ENCODE results near the gene DPY19L3.
A peak's percentile ranks its signal among the peaks of the same experiment; 100 is the strongest.
"Not testable (repeated sequence)": the region's sequence is repeated elsewhere in the genome, so short reads cannot be mapped to it uniquely, and the experiment has no call there.

Gene DPY19L3

GRCh38 chr19:32405431-32406160 is at the start of gene DPY19L3:
DPY19L3 (plus strand) TSS chr19:32405770; CDS start chr19:32408254, 2,484 bp downstream.
- DNase-seq (ENCODE audit: low read depth in 3 of 3): peak; percentile 85 to 90 (median 90)

GRCh38 chr19:32357720-32358119 is 47.9 kb upstream of the DPY19L3 start:
- no peak for DNase-seq (ENCODE audit: low read depth in 3 of 3)

- no peak for DNase-seq (ENCODE audit: low read depth in 3 of 3)
Observed at GRCh38 chr19:32358321-32358720, 47.2 kb upstream of the DPY19L3 start.

GRCh38 chr19:32359581-32359980 is 46.0 kb upstream of the DPY19L3 start:
- no peak for DNase-seq (ENCODE audit: low read depth in 3 of 3)

- no peak for DNase-seq (ENCODE audit: low read depth in 3 of 3)
Observed at GRCh38 chr19:32361574-32362317, 43.8 kb upstream of the DPY19L3 start.

- no peak for DNase-seq (ENCODE audit: low read depth in 3 of 3)
Observed at GRCh38 chr19:32362318-32362691, 43.3 kb upstream of the DPY19L3 start.

- DNase-seq (ENCODE audit: low read depth in 3 of 3): no peak
Observed at GRCh38 chr19:32363175-32363574, 42.4 kb upstream of the DPY19L3 start.

- no peak for DNase-seq (ENCODE audit: low read depth in 3 of 3)
Observed at GRCh38 chr19:32363632-32364031, 41.9 kb upstream of the DPY19L3 start.

- DNase-seq (ENCODE audit: low read depth in 3 of 3): no peak
Observed at GRCh38 chr19:32364040-32364439, 41.5 kb upstream of the DPY19L3 start.

GRCh38 chr19:32367063-32367462 is 38.5 kb upstream of the DPY19L3 start:
- no peak for DNase-seq (ENCODE audit: low read depth in 3 of 3)

GRCh38 chr19:32367948-32368536 is 37.5 kb upstream of the DPY19L3 start:
- no peak for DNase-seq (ENCODE audit: low read depth in 3 of 3)

GRCh38 chr19:32368787-32369186 is 36.8 kb upstream of the DPY19L3 start:
- no peak for DNase-seq (ENCODE audit: low read depth in 3 of 3)

GRCh38 chr19:32372726-32373517 is 32.6 kb upstream of the DPY19L3 start:
- DNase-seq (ENCODE audit: low read depth in 3 of 3): no peak

GRCh38 chr19:32373585-32374295 is 31.8 kb upstream of the DPY19L3 start:
- DNase-seq (ENCODE audit: low read depth in 3 of 3): no peak

GRCh38 chr19:32374362-32374761 is 31.2 kb upstream of the DPY19L3 start:
- not testable (repeated sequence) for DNase-seq (ENCODE audit: low read depth in 3 of 3)

GRCh38 chr19:32377088-32377487 is 28.5 kb upstream of the DPY19L3 start:
- not testable (repeated sequence) for DNase-seq (ENCODE audit: low read depth in 3 of 3)

- DNase-seq (ENCODE audit: low read depth in 3 of 3): no peak
Observed at GRCh38 chr19:32380269-32380668, 25.3 kb upstream of the DPY19L3 start.

GRCh38 chr19:32387701-32388392 is 17.7 kb upstream of the DPY19L3 start:
- DNase-seq (ENCODE audit: low read depth in 3 of 3): no peak

GRCh38 chr19:32388393-32388855 is 17.1 kb upstream of the DPY19L3 start:
- DNase-seq (ENCODE audit: low read depth in 3 of 3): no peak

- DNase-seq (ENCODE audit: low read depth in 3 of 3): no peak
Observed at GRCh38 chr19:32392901-32393300, 12.7 kb upstream of the DPY19L3 start.
